Measurements from ENCODE around the gene RXRA.
"Not testable (repeated sequence)": the region's sequence is repeated elsewhere in the genome, so short reads cannot be mapped to it uniquely, and the experiment has no call there.

Gene RXRA

GRCh38 chr9:134293611-134294152 lies 32.6 kb upstream of the RXRA start:
- DNase-seq (ENCODE audit: low spot score) = peak; percentile 76

- DNase-seq (ENCODE audit: low spot score) = peak; percentile 81
Measured at GRCh38 chr9:134294153-134295071, 31.8 kb upstream of the RXRA start.

GRCh38 chr9:134295101-134295745 lies 31.0 kb upstream of the RXRA start:
- DNase-seq (ENCODE audit: low spot score) = no peak

- no peak for DNase-seq (ENCODE audit: low spot score)
Measured at GRCh38 chr9:134295746-134296250, 30.5 kb upstream of the RXRA start.

- no peak for DNase-seq (ENCODE audit: low spot score)
Measured at GRCh38 chr9:134296301-134297082, 29.8 kb upstream of the RXRA start.

GRCh38 chr9:134297083-134297410 lies 29.2 kb upstream of the RXRA start:
- DNase-seq (ENCODE audit: low spot score) = no peak

- no peak for DNase-seq (ENCODE audit: low spot score)
Measured at GRCh38 chr9:134297576-134297975, 28.7 kb upstream of the RXRA start.

GRCh38 chr9:134298000-134298399 lies 28.3 kb upstream of the RXRA start:
- no peak for DNase-seq (ENCODE audit: low spot score)

GRCh38 chr9:134299068-134299467 lies 27.2 kb upstream of the RXRA start:
- no peak for DNase-seq (ENCODE audit: low spot score)

GRCh38 chr9:134299883-134300282 lies 26.4 kb upstream of the RXRA start:
- DNase-seq (ENCODE audit: low spot score) = no peak

- DNase-seq (ENCODE audit: low spot score) = no peak
Measured at GRCh38 chr9:134301387-134302129, 24.7 kb upstream of the RXRA start.

GRCh38 chr9:134302130-134302817 lies 24.0 kb upstream of the RXRA start:
- DNase-seq (ENCODE audit: low spot score) = no peak

GRCh38 chr9:134303601-134304000 lies 22.7 kb upstream of the RXRA start:
- DNase-seq (ENCODE audit: low spot score) = no peak

- DNase-seq (ENCODE audit: low spot score) = no peak
Measured at GRCh38 chr9:134304261-134304660, 22.0 kb upstream of the RXRA start.

GRCh38 chr9:134304690-134305089 lies 21.6 kb upstream of the RXRA start:
- no peak for DNase-seq (ENCODE audit: low spot score)

GRCh38 chr9:134305533-134305932 lies 20.7 kb upstream of the RXRA start:
- no peak for DNase-seq (ENCODE audit: low spot score)

- DNase-seq (ENCODE audit: low spot score) = not testable (repeated sequence)
Measured at GRCh38 chr9:134306042-134306441, 20.2 kb upstream of the RXRA start.

GRCh38 chr9:134306636-134307600 lies 19.3 kb upstream of the RXRA start:
- no peak for DNase-seq (ENCODE audit: low spot score)

All from AG08395 (cell line).